Left ventricle myocardium inferior (tissue), 1 donor: Measurements from ENCODE around the gene METAP1. TPM values are rescaled to one million over a fixed set of nuclear protein-coding genes. Genes with fewer than 3 reads are reported as not detected.
"Not testable (repeated sequence)": the region's sequence is repeated elsewhere in the genome, so short reads cannot be mapped to it uniquely, and the experiment has no call there.

ENCODE experiments used
- DNase-seq: peaks from one replicate; pipeline ENCODE4 v3.0.0-alpha.2; 2020
- H3K27ac ChIP-seq: fragments of 200-600 bp; replicated peaks from 2 replicates; pipeline ENCODE4 v1.8.0; 2021
- H3K27me3 ChIP-seq: fragments of 200-600 bp; 2 replicates; pipeline ENCODE4 v1.8.0; 2021; ENCODE audit warnings: low read depth
- H3K36me3 ChIP-seq: fragments of 200-600 bp; 2 replicates; pipeline ENCODE4 v1.8.0; 2021
- H3K4me1 ChIP-seq: fragments of 200-600 bp; 2 replicates; pipeline ENCODE4 v1.8.0; 2021
- H3K4me3 ChIP-seq: fragments of 200-600 bp; 2 replicates; pipeline ENCODE4 v1.8.0; 2021; ENCODE audit warnings: mild to moderate bottlenecking, moderate library complexity
- H3K9me3 ChIP-seq: fragments of 200-600 bp; replicated peaks from 2 replicates; pipeline ENCODE4 v1.8.0; 2021
- intact Hi-C: fragments of 100-400 bp; cut with micrococcal nuclease; formaldehyde crosslinking; loops from one replicate; pipeline ENCODE4 v1.11.0; 2022
- total RNA-seq: library from RNA; stranded (reverse); fragmentation: NEBNext Ultra II Directional; extraction: Animal tissue kit (Norgen Biotek cat#: 25700); gene quantifications from one replicate; pipeline ENCODE4 v1.2.1, GENCODE V29; 2021
- TF ChIP-seq, protein P1 (sequence below): fragments of 200-600 bp; IDR thresholded peaks from 2 replicates; pipeline ENCODE4 v1.8.0; 2021; ENCODE audit warnings: antibody characterized with exemption, mild to moderate bottlenecking, borderline replicate concordance
- donor health status: DM: no; HTN: yes; CAD: no; lungs with severe emphysema.

The METAP1 gene
- total RNA-seq, 1 donor from 2014 or later, result 50.8 TPM

DNA sequence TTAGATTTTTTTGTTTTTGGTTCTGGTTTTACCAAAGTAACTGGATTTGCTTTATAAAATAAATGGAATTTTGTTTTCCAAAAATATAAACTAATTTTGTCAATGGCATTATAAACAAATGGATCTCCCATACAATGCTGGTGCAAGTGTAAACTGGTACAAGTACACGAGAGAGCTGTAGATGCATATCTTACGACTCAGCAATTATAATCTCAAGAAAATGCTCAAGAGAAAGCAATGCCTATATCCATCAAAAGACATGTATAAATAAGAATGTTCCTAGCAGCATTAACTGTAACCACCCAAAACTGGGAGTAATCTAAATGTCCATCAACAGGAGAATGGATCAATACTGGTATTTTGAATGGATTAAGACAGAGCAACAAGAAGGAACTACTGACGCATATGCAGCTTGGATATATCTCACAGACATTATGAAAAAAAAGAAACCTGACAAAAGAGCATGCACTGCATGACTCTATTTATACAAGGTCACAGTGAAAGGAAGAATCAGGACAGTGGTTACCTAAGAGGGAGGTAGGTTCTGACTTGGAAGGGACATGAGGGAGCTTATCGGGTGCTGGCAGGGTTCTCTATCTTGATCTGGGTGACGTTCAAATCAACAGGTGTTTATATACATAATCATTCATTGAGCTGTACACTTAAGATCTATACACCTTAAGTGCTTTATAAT lies 83.6 kb downstream of the METAP1 start:
- H3K27ac ChIP-seq, result peak overlapping the region; percentile 1
- intact Hi-C loops, result no loop called here
- peaks cover 62% of the 10 kb centered on the region for H3K4me1 ChIP-seq

DNA sequence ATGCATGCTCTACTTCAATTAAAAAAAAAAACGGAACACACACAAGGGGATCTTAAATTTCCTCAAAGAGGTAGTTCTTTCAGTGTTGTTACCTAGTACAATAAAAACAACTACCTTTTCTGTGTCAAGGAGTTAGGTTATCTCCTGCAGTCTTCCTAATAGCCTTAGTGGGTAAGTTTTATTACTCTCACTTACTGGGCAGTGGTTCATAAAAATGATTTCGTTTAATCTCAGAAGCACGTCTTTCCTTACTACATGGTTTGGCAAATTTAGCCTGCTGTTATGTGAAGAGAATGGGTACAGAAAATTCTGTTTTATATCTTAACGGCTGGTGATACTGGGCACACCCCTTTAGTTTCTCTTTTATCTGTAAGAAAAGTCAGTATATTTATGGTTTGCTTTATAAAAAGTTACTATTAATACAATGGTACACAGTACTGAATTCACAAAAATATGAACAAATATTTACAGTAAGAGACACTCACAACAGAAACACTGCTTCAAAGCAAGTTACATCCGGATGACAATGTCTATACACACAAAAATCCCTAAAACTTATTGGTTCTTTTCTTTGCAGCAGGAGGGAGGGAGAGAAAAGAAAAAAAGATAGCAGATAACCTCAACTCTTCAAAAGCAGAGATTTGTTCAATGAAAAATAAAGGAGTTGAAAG lies 84.2 kb downstream of the METAP1 start:
- Histone ChIP-seq H3K27me3 (no peaks in the 10 kb centered on the region), H3K36me3 (peaks cover 97% of the 10 kb centered on the region), H3K4me3 (no peak overlapping the region), H3K27ac (peak overlapping the region; percentile 1), H3K4me1 (peaks cover 68% of the 10 kb centered on the region), H3K9me3 (no peaks in the 10 kb centered on the region)
- DNase-seq, result no peak
- intact Hi-C loops, result no loop called here
- TF ChIP-seq, protein P1, sequence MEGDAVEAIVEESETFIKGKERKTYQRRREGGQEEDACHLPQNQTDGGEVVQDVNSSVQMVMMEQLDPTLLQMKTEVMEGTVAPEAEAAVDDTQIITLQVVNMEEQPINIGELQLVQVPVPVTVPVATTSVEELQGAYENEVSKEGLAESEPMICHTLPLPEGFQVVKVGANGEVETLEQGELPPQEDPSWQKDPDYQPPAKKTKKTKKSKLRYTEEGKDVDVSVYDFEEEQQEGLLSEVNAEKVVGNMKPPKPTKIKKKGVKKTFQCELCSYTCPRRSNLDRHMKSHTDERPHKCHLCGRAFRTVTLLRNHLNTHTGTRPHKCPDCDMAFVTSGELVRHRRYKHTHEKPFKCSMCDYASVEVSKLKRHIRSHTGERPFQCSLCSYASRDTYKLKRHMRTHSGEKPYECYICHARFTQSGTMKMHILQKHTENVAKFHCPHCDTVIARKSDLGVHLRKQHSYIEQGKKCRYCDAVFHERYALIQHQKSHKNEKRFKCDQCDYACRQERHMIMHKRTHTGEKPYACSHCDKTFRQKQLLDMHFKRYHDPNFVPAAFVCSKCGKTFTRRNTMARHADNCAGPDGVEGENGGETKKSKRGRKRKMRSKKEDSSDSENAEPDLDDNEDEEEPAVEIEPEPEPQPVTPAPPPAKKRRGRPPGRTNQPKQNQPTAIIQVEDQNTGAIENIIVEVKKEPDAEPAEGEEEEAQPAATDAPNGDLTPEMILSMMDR, result no peak

More for the DNA sequence above, 83.6 kb downstream of the METAP1 start:
- H3K36me3 ChIP-seq, result peaks cover 97% of the 10 kb centered on the region
- H3K27me3 ChIP-seq, result no peaks in the 10 kb centered on the region
- no peaks in the 10 kb centered on the region for H3K9me3 ChIP-seq
- H3K4me3 ChIP-seq, result no peak overlapping the region
- DNase-seq, result no peak
- TF ChIP-seq, protein P1, result no peak

DNA sequence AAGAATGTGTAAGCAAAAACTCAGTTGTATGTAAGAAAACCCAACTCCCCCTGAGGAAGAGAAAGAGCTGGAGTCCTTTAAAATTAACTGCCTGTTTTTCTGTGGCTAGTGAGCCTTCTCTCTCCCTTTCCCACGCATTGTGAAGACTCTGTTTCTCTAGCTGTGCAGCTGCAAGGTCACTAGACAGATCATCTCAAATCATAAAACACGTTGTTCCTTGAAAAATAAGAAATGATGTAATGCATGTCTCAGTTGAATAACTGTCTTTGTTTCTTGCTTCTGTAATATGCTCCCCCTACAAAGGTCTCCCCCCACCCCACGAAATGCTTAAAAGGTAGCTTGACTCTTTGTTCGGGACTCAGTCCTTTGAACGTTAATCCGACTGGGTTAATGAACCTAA lies 85.3 kb downstream of the METAP1 start:
- H3K9me3 ChIP-seq, H3K27ac ChIP-seq, H3K27me3 ChIP-seq, DNase-seq, H3K4me3 ChIP-seq, intact Hi-C loops: not testable (repeated sequence)
- Histone ChIP-seq H3K36me3 (peaks cover 95% of the 10 kb centered on the region), H3K4me1 (peaks cover 74% of the 10 kb centered on the region)

DNA sequence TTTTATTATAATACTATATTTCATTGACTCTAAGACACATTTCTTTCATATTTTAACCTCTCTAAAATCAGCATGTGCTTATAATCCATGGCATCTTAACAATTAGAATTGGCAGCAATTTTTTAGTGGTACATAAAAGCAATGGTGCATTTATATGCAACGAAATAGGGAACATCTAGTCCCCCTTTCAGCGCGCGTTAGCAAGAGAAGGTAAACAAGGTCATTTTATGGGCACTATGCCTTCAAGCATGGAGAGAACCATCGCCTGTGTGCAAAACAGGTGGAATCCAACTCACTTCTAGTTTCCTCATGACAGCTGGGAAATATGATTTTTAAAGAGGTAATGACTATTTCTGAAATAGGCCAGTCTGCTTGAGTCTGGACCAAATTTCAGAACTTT lies 86.7 kb downstream of the METAP1 start:
- no peak overlapping the region for H3K4me3 ChIP-seq
- TF ChIP-seq, protein P1, result no peak
- peaks cover 82% of the 10 kb centered on the region for H3K36me3 ChIP-seq
- peaks cover 74% of the 10 kb centered on the region for H3K4me1 ChIP-seq
- peak overlapping the region; percentile 51 for H3K27ac ChIP-seq
- intact Hi-C loops, result no loop called here
- no peaks in the 10 kb centered on the region for H3K27me3 ChIP-seq
- no peak for DNase-seq
- H3K9me3 ChIP-seq, result no peaks in the 10 kb centered on the region

DNA sequence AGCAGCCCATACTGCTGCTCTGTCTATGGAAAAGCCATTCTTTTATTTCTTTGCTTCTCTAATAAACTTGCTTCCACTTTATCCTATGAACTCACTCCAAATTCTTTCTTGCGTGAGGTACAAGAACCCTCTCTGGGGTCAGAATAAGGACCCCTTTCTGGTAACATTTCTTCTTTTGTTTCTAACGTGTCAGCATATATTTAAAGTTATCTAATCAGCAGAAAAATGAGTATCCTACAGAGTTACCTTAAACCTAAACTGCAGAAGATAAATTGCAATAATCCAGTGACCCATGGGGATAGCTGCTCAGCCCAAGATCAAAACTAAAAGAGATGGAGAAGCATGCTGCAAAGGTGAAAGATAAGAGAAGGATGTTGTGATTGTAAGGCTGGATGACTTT lies 89.1 kb downstream of the METAP1 start:
- Histone ChIP-seq H3K27me3 (no peaks in the 10 kb centered on the region), H3K36me3 (peaks cover 59% of the 10 kb centered on the region)
- intact Hi-C loops, result no loop called here

More for the DNA sequence above, 89.1 kb downstream of the METAP1 start:
- TF ChIP-seq, protein P1, result no peak
- H3K4me3 ChIP-seq, result no peak overlapping the region
- peaks cover 73% of the 10 kb centered on the region for H3K4me1 ChIP-seq
- H3K9me3 ChIP-seq, result no peaks in the 10 kb centered on the region
- DNase-seq, result no peak
- no peak overlapping the region for H3K27ac ChIP-seq
